ENCODE results near the gene ZBTB32. TPM values are rescaled to one million over a fixed set of nuclear protein-coding genes. Genes with fewer than 3 reads are reported as not detected.

The ZBTB32 gene
- total and polyA plus RNA-seq, 8 donors = 0.13 to 0.14 TPM; not detected in 6

DNA sequence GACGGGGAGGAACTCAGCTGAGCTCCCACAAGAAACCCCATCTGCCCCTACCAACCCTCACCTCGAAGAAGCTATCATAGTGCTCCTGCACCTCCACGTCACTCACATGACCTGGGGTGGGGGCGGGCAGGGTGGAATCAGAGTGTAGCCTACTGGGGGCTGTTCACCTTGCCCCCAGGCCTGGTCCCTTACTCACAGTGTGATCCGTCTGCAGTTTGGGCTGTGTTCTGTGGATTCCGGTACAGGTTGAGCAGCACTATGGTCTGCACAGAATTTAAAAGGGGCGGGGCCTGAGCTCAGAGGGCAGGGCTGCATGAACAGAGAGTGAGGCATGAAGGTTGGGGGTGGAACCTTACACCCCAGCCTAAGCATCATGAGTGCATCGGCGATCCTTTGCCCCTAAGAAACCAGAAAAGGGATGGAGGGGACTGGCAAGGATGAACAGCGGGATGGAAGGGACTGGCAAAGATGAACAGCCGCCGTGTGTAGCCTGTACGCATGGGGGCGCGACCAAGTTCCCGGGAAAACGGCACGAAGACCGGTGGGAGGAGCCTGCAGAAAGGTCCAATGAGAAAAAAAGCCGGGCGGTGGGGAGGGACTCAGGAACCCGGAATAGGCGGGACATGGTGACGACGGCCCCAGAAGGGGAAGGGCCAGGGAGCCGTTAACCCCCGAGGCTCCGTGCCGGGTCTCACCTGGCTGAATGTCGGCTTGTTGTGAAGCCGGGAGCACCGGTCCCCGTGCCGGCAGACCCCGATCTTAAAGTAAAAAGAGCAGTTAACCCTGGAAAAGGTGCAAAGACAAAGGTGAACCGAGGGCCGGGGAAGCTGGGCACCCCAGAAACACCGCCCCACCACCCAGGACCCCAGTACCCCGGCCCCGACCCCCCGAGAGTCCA is 40.3 kb downstream of the ZBTB32 start:
- intact Hi-C loops (cut with DNase I) = no loop called here
- 8 to 9% methylated on average over 41 of the region's 41 CpGs for WGBS, 2 donors
- peak; percentile 87 to 97 (median 95) for DNase-seq
- Histone ChIP-seq H3K4me3 (peak overlapping the region; percentile 81 to 99 (median 83)), H3K27me3 (no peaks in the 10 kb centered on the region), H3K36me3 (no peaks in the 10 kb centered on the region), H3K27ac (peak overlapping the region; percentile 100), H3K4me1 (peaks cover 7 to 25% (median 10%) of the 10 kb centered on the region in 3 donors), H3K9me3 (no peaks in the 10 kb centered on the region)
- FAIRE-seq = no peak
- TF ChIP-seq, protein P1, sequence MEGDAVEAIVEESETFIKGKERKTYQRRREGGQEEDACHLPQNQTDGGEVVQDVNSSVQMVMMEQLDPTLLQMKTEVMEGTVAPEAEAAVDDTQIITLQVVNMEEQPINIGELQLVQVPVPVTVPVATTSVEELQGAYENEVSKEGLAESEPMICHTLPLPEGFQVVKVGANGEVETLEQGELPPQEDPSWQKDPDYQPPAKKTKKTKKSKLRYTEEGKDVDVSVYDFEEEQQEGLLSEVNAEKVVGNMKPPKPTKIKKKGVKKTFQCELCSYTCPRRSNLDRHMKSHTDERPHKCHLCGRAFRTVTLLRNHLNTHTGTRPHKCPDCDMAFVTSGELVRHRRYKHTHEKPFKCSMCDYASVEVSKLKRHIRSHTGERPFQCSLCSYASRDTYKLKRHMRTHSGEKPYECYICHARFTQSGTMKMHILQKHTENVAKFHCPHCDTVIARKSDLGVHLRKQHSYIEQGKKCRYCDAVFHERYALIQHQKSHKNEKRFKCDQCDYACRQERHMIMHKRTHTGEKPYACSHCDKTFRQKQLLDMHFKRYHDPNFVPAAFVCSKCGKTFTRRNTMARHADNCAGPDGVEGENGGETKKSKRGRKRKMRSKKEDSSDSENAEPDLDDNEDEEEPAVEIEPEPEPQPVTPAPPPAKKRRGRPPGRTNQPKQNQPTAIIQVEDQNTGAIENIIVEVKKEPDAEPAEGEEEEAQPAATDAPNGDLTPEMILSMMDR (IDR thresholded peaks at IDR 0.05) = no peak
- ATAC-seq = peak; percentile 70 to 82 (median 72)

DNA sequence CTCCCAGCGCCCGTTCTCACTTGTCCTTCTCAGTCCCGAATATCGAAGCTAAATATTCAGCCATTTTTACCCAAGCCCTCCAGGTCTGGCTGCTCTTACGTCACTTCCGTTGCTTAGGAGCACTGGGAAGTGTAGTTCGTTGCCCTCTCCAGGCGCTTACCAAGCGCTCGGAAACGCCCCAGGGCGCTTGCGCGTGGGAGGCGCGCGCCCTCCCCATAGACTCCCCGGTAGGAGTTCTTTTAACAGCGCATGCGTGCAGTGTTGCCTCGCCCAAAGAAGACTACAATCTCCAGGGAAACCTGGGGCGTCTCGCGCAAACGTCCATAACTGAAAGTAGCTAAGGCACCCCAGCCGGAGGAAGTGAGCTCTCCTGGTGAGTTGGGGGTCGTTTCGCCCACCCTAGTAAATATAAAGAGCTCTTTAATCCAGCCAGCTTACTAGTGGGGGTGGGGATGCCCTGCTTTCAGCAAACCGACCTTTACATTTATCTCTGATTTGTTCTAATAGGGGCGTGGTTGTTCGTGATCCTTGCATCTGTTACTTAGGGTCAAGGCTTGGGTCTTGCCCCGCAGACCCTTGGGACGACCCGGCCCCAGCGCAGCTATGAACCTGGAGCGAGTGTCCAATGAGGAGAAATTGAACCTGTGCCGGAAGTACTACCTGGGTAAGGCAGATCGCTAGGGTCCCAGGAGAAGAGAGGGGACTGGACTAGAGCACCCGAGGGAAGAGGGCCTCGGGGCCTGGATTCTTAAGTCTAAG is 41.1 kb downstream of the ZBTB32 start, which contains the start of the genes PSENEN and U2AF1L4:
Gene PSENEN (plus strand): TSS at position 324 of the 759 bp plus-strand sequence. CDS start 280 bp downstream, at position 604.
Gene U2AF1L4 (minus strand): TSS at position 91 of the 759 bp plus-strand sequence. CDS start 27 bp downstream, at position 64.
- 0 to 1% methylated on average over 40 of the region's 40 CpGs for WGBS, 2 donors
- ATAC-seq (peak; percentile 73 to 85 (median 80)), DNase-seq (peak; percentile 92 to 99 (median 98)), FAIRE-seq (peak; percentile 95)
- peak within 1 kb of the TSS; percentile 81 to 99 (median 83) for H3K4me3 ChIP-seq
- H3K4me1 ChIP-seq = peaks cover 6 to 25% (median 7%) of the 10 kb centered on the region in 3 donors
- no peaks in the 10 kb centered on the region for H3K9me3 ChIP-seq
- H3K27ac ChIP-seq = peak within 1 kb of the TSS; percentile 100
- TF ChIP-seq, protein P1 (IDR thresholded peaks at IDR 0.05) = no peak
- intact Hi-C loops (cut with DNase I) = no loop called here
- H3K36me3 ChIP-seq = no peaks in the 10 kb centered on the region
- H3K27me3 ChIP-seq = no peaks in the 10 kb centered on the region

DNA sequence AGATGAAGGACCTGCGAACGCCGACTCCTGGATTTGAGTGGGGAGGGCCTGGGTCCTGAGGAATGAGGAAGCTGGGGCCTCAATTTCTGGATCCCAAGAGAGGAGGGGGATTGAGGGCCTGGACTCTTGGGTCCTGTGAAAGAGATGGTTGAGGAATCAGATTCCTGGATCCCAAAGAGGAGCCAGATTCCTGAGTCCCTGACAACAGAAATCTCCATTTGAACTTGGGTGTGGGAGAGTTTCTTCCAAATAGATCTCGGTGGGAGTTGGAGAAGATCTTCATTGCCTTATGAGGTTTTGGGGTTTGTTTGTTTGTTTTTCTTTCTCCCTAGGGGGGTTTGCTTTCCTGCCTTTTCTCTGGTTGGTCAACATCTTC is 41.7 kb downstream of the ZBTB32 start:
- TF ChIP-seq, protein P1 (IDR thresholded peaks at IDR 0.05) = no peak
- 0 to 16% methylated on average over 4 of the region's 4 CpGs for WGBS, 2 donors
- Histone ChIP-seq H3K36me3 (no peaks in the 10 kb centered on the region), H3K4me1 (peaks cover 6 to 25% (median 7%) of the 10 kb centered on the region in 3 donors), H3K4me3 (peak overlapping the region; percentile 81 to 99 (median 83)), H3K27ac (peak overlapping the region in 3 of 4 donors; percentile 100), H3K9me3 (no peaks in the 10 kb centered on the region), H3K27me3 (no peaks in the 10 kb centered on the region)
- FAIRE-seq (no peak), DNase-seq (no peak), ATAC-seq (no peak)
- intact Hi-C loops (cut with DNase I) = no loop called here

DNA sequence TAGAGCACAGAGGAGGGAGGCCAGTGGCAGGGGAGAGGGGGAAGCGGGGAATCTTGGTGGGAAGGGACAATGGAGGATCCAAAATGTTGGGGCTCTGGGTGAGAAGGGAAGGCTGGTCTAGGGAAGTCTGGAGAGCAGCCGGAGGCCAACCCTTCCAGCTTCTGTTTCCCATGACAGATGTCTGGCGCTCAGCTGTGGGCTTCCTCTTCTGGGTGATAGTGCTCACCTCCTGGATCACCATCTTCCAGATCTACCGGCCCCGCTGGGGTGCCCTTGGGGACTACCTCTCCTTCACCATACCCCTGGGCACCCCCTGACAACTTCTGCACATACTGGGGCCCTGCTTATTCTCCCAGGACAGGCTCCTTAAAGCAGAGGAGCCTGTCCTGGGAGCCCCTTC is 42.2 kb downstream of the ZBTB32 start:
- ATAC-seq (no peak), DNase-seq (no peak), FAIRE-seq (no peak)
- TF ChIP-seq, protein P1 (IDR thresholded peaks at IDR 0.05) = no peak
- H3K9me3 ChIP-seq = no peaks in the 10 kb centered on the region
- H3K4me1 ChIP-seq = peaks cover 6 to 25% (median 7%) of the 10 kb centered on the region in 3 donors
- intact Hi-C loops (cut with DNase I) = no loop called here
- H3K4me3 ChIP-seq = peak overlapping the region in 1 of 4 donors; percentile 85
- WGBS, 2 donors = 72 to 92% methylated on average over 5 of the region's 5 CpGs
- H3K36me3 ChIP-seq = no peaks in the 10 kb centered on the region
- H3K27me3 ChIP-seq = no peaks in the 10 kb centered on the region
- H3K27ac ChIP-seq = no peak overlapping the region
